Activated CD8-positive, alpha-beta memory T cell treated with anti-CD3 and anti-CD28 coated beads, Interleukin-2, amount 50 U/mL, for 4 hours (primary cell): Measurements from ENCODE around the gene GRIP2.

Source experiments
- DNase-seq: peaks from one replicate; pipeline ENCODE4 v3.0.0-alpha.2; 2020

The GRIP2 gene

GRCh38 chr3:14539742-14540491, at the start of gene GRIP2:
Gene GRIP2, minus strand, starts transcription at chr3:14540342. Its CDS starts 34 bp downstream, at chr3:14540308.
- DNase-seq, result no peak

- no peak for DNase-seq
Observed at GRCh38 chr3:14588425-14589112, 48.4 kb upstream of the GRIP2 start.

- no peak for DNase-seq
Observed at GRCh38 chr3:14587740-14588360, 47.7 kb upstream of the GRIP2 start.

- DNase-seq, result no peak
Observed at GRCh38 chr3:14586611-14587010, 46.5 kb upstream of the GRIP2 start.

GRCh38 chr3:14583548-14584091, 43.5 kb upstream of the GRIP2 start:
- no peak for DNase-seq

- DNase-seq, result no peak
Observed at GRCh38 chr3:14582045-14582410, 41.9 kb upstream of the GRIP2 start.

GRCh38 chr3:14581334-14582044, 41.3 kb upstream of the GRIP2 start:
- DNase-seq, result no peak

- no peak for DNase-seq
Observed at GRCh38 chr3:14577897-14578296, 37.8 kb upstream of the GRIP2 start.

- no peak for DNase-seq
Observed at GRCh38 chr3:14576163-14576562, 36.0 kb upstream of the GRIP2 start.

GRCh38 chr3:14574183-14574582, 34.0 kb upstream of the GRIP2 start:
- DNase-seq, result no peak

GRCh38 chr3:14573706-14574105, 33.6 kb upstream of the GRIP2 start:
- no peak for DNase-seq

GRCh38 chr3:14570864-14571263, 30.7 kb upstream of the GRIP2 start:
- no peak for DNase-seq

GRCh38 chr3:14570089-14570488, 29.9 kb upstream of the GRIP2 start:
- DNase-seq, result no peak

GRCh38 chr3:14569474-14570000, 29.4 kb upstream of the GRIP2 start:
- no peak for DNase-seq

- DNase-seq, result no peak
Observed at GRCh38 chr3:14568269-14568668, 28.1 kb upstream of the GRIP2 start.

GRCh38 chr3:14566812-14567211, 26.7 kb upstream of the GRIP2 start:
- DNase-seq, result no peak

GRCh38 chr3:14565868-14566588, 25.9 kb upstream of the GRIP2 start:
- no peak for DNase-seq

- no peak for DNase-seq
Observed at GRCh38 chr3:14564741-14565140, 24.6 kb upstream of the GRIP2 start.

GRCh38 chr3:14563946-14564539, 23.9 kb upstream of the GRIP2 start:
- DNase-seq, result no peak

GRCh38 chr3:14562121-14562890, 22.2 kb upstream of the GRIP2 start:
- no peak for DNase-seq
